ENCODE data around the gene FKBP8.
A peak's percentile ranks its signal among the peaks of the same experiment; 100 is the strongest.

FKBP8 gene

GRCh38 chr19:18519962-18520847 is 23.2 kb downstream of the FKBP8 start:
- Histone ChIP-seq H3K9me3 (no peaks in the 10 kb centered on the region), H3K4me3 (ENCODE audit: low read depth, low read length) (peak overlapping the region; percentile 86), H3K4me1 (peaks cover 2% of the 10 kb centered on the region; the same call in 1 of the 2 replicates), H3K36me3 (no peaks in the 10 kb centered on the region), H3K27me3 (no peaks in the 10 kb centered on the region)
- DNase-seq, result peak; percentile 69
- TF ChIP-seq, protein P1, sequence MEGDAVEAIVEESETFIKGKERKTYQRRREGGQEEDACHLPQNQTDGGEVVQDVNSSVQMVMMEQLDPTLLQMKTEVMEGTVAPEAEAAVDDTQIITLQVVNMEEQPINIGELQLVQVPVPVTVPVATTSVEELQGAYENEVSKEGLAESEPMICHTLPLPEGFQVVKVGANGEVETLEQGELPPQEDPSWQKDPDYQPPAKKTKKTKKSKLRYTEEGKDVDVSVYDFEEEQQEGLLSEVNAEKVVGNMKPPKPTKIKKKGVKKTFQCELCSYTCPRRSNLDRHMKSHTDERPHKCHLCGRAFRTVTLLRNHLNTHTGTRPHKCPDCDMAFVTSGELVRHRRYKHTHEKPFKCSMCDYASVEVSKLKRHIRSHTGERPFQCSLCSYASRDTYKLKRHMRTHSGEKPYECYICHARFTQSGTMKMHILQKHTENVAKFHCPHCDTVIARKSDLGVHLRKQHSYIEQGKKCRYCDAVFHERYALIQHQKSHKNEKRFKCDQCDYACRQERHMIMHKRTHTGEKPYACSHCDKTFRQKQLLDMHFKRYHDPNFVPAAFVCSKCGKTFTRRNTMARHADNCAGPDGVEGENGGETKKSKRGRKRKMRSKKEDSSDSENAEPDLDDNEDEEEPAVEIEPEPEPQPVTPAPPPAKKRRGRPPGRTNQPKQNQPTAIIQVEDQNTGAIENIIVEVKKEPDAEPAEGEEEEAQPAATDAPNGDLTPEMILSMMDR (IDR thresholded peaks at IDR 0.05; ENCODE audit: low read depth, low read length), result peak; percentile 80

- Histone ChIP-seq H3K27me3 (no peaks in the 10 kb centered on the region), H3K9me3 (no peaks in the 10 kb centered on the region), H3K4me1 (peaks cover 5% of the 10 kb centered on the region; the same call in 1 of the 2 replicates), H3K36me3 (no peaks in the 10 kb centered on the region), H3K4me3 (ENCODE audit: low read depth, low read length) (no peak overlapping the region)
- DNase-seq, result no peak
- TF ChIP-seq, protein P1 (IDR thresholded peaks at IDR 0.05; ENCODE audit: low read depth, low read length), result no peak
Measured at GRCh38 chr19:18518639-18519038, 24.7 kb downstream of the FKBP8 start.

- Histone ChIP-seq H3K27me3 (no peaks in the 10 kb centered on the region), H3K36me3 (no peaks in the 10 kb centered on the region), H3K9me3 (no peaks in the 10 kb centered on the region), H3K4me3 (ENCODE audit: low read depth, low read length) (no peak overlapping the region), H3K4me1 (peaks cover 5% of the 10 kb centered on the region; the same call in 1 of the 2 replicates)
- DNase-seq, result no peak
- TF ChIP-seq, protein P1 (IDR thresholded peaks at IDR 0.05; ENCODE audit: low read depth, low read length), result no peak
Measured at GRCh38 chr19:18517606-18518005, 25.8 kb downstream of the FKBP8 start.

DNA sequence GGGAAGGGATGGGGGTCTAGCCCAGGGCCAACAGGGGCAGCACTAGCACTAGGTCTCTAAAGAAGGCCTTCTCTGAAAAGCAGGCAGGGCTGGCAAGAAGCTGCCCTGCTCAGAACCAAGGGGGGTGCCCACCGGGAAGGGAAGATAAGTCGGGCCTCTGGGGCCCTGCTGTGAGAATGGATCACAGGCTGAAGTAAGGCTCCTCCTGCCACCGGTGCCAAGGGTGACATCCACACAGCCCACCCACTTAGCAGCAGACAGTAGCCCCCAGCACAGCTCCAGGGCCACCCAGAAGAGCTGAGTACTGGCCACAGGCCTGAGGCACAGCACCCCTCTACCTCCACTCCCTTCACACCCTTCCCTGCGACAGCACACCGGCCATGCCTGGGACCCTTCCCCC is 27.4 kb downstream of the FKBP8 start:
- H3K36me3 ChIP-seq, result no peaks in the 10 kb centered on the region
- DNase-seq, result no peak
- H3K4me3 ChIP-seq (ENCODE audit: low read depth, low read length), result no peak overlapping the region
- no peaks in the 10 kb centered on the region for H3K27me3 ChIP-seq
- TF ChIP-seq, protein P1 (IDR thresholded peaks at IDR 0.05; ENCODE audit: low read depth, low read length), result no peak
- peaks cover 5% of the 10 kb centered on the region; the same call in 1 of the 2 replicates for H3K4me1 ChIP-seq
- no peaks in the 10 kb centered on the region for H3K9me3 ChIP-seq

DNA sequence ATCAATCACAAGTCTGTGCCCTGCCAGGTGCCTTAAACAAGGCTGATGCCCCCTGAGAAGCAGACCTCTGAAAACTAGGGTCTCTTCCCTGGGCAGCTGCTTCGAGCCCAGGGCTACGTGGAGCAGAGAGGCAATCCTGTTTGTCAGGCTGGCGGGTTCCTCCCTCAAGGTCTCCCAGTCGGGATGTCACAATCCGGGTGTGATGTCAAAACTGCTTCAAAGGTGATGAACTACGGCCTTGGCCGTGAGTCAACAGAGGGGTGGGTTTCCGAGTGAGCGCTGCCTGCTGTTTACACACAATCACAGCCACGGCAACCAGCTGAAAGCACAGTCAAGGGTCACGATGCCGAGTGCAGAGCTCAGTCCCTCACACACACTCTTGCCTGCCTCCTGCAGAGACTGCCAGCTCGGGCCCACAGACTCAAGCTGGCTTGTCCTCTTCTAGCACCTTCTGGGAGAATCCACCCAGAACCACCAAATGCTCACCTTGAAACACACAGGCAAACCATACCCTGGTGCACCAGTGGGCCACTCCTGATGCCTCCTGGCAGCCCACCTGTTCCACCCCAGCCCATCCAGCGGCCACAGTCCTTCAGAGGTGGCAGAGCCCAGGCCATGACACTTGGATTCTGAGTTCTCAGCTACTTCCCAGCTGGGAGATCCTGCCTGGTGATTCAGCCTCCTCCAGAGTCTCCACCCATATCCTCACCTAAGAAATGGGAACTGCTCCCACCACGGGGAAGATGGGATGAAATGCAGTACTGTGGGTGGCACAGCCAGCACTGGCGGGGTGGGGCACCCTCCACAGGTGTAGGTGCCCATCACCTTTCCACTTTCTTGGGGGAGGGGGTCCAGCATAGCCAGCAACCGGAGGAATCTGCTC is 28.3 kb downstream of the FKBP8 start:
- Histone ChIP-seq H3K27me3 (no peaks in the 10 kb centered on the region), H3K4me3 (ENCODE audit: low read depth, low read length) (no peak overlapping the region), H3K9me3 (no peaks in the 10 kb centered on the region), H3K36me3 (no peaks in the 10 kb centered on the region), H3K4me1 (peaks cover 5% of the 10 kb centered on the region; the same call in 1 of the 2 replicates)
- no peak for DNase-seq
- TF ChIP-seq, protein P1 (IDR thresholded peaks at IDR 0.05; ENCODE audit: low read depth, low read length), result no peak

Data from BE2C (cell line).